ENCODE measurements around the gene VPS4A.

VPS4A gene

DNA sequence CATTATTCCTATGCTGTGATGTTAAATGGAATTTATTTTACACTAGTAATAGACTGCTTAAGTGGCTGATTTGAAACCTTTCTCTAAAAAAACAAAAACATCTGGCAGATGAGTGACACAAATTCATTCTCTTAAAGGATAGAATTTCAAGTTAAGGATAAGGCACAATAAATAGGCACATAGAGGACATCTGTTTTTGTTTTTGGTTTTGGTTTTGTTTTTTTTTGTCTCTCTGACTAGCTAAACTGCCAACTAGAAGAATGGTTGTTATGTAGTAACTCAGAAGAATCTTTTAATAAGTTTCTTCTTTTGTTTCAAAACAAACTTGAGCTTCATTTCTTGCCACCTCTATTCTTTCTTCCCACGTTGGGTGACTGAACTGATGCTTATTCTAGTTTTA, 5.1 kb upstream of the VPS4A start:
- no peak for DNase-seq (ENCODE audit: low read depth in 3 of 3, low spot score in 1 of 3)

DNA sequence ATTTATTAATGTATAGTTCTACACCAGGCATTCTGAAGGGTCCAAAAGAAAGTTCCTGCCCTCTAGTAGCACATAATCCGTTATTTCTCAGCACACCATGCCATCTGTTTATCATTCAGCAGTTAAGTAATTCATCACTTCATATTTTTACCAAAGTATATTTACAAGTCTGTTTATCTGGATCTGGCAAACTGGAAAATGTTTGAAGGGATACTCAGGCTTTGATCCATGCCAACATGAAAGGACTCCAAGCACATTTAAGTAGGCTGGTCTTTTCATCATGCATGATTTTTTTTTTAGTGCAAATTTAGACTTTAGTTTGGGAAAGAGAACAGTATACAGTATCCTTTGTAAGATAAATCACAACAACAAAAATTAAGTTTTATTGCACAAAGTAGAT, 4.1 kb upstream of the VPS4A start:
- DNase-seq (ENCODE audit: low read depth in 3 of 3, low spot score in 1 of 3), result no peak

DNA sequence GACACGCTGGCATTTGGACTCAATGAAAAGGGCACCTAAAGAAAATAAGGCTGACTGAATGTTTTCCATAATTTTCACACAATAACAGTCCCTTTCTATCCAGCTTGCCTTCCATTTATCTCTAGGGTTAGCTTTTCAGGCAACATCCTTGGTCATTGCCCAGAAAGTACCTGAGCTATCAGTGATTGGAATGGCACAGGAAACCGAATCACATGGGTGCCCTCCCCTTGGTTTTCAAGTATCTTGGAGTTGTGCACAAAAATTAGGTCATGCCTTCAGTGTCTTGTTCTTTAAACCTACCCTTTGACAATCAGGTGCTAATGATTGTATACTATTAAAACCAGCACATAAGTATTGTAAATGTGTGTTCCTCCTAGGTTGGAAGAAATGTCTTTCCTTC, 3.3 kb upstream of the VPS4A start:
- no peak for DNase-seq (ENCODE audit: low read depth in 3 of 3, low spot score in 1 of 3)

DNA sequence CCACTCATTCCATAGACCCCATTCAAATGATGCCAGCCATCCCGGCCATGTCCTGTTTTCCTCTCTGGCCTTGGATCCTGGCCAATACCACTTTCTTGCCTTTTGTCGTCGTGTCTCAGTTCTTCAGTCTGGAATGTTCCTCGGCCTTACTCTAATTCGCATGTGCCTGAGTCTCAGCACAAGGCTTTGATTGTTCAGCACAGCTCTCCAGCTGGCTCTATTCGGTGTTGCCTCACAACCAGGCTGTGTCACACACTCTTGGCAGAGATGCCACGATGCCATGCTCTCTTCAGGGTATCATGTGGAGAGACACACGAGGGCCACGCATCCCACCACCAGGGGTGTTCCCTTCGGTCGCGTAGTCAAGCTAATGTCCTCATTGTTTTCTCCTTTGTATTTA, 1.8 kb upstream of the VPS4A start:
- DNase-seq (ENCODE audit: low read depth in 3 of 3, low spot score in 1 of 3), result no peak

DNA sequence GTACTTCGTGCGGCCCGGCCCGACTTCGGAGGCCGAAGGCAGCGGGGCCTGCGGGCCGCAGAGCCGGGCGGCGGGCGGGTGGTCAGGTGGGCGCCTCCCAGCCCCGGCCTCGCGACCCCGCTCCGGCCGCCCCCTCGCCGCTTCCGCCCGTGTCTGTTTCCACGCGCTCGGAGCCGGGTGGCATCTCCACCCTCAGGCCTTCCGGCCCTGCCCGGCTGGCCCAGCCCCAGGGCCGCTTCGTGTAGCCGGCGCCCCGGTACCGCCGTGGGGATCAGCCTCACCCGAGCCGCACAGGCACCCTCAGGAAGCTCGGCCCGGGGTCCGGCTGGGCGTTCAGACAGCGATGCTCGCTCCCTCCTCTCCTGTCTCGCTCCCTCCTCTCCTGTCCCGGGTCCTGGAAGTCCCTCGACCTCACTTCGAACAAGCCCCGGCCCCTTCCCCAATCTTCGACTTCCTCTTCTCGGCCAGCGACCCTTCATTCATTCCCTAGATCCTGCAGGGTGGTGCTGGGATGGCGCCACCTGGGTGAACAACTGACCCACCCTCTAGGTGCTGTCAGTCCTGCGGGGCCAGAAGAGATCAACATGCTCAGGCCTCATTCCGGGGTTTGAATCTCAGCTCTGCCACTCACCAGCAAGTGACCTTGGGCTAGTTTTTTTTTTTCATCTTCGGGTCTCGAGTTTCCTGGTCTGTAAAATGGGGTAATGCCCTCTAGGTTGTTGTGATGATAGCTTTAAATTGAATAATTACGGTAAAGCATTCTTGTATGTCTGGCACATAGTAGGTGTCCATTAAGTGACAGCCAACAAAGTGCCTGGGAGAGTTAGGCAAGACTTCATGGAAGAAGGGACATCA, 610 bp downstream of the VPS4A start:
- DNase-seq (ENCODE audit: low read depth in 3 of 3, low spot score in 1 of 3), result peak in 1 of 3 donors; percentile 16

DNA sequence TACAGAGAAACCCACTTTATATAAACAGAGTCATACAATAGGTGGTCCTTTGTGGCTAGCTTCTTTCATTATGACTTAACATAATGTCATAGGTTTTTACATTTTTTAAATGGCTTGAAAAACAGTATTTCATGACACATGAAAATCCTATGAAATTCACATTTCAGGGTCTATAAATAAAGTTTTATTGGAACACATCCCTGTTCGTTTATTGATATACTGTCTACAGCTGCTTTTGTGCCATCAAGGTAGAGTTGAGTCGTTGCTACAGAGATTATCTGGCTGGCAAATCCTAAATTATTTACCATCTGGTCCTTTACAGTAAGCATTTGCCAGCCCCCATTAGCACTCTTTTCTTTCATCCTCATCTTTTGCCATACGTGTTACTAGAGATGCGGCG, 2.3 kb downstream of the VPS4A start:
- no peak for DNase-seq (ENCODE audit: low read depth in 3 of 3, low spot score in 1 of 3)

DNA sequence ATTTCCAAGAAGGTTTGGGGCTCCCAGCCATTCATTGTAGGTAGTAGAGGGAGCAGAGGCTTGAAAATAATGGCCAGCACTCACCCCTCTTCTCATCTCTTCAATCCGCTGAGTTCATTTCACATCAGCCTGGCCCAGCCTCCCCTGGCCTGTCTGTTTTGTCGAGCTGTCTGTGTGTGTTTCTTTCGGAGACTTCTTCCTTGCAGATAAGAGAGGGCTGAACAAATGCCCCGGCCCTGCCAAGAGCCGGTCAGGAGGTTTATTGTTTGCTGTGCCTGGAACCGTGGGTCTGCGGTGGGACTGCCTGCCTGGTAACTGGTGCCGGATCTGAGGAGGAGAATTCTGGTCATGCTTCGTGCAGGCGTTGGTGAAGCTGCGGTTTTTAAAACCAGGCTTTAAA, 3.4 kb downstream of the VPS4A start:
- no peak for DNase-seq (ENCODE audit: low read depth in 3 of 3, low spot score in 1 of 3)

DNA sequence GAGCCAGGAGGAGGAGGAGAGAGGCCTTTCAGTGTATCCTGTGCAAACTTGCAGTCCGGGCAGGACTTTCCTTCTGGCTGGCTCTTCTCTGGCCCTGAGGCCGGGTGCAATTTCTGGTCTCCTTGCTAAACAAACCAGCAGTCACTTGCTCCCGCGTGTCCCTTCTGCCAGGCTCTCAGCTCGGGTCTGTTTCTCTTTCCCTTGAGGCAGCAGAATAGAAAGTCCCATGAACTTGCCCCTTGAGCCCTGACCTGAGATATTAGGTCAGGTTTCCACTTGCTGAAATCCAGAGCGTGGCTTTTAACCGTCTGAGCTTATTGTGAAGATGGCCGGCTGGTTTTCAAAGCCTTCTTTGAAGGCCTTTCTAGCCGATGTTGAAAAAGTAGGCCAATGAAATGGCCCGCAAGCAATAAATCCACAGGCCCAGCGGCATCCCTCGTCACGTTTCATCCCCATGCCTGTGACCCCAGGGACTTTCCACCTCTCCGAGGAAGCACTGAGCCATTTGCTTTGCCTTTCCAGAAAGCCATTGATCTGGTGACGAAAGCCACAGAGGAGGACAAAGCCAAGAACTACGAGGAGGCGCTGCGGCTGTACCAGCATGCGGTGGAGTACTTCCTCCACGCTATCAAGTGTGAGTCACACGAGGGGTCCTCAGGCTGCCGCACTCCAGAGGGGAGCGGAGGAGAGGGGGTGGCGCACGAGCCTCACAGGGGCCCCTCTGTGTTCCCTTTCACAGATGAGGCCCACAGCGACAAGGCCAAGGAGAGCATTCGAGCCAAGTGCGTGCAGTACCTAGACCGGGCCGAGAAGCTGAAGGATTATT, 4.5 kb downstream of the VPS4A start:
- no peak for DNase-seq (ENCODE audit: low read depth in 3 of 3, low spot score in 1 of 3)

DNA sequence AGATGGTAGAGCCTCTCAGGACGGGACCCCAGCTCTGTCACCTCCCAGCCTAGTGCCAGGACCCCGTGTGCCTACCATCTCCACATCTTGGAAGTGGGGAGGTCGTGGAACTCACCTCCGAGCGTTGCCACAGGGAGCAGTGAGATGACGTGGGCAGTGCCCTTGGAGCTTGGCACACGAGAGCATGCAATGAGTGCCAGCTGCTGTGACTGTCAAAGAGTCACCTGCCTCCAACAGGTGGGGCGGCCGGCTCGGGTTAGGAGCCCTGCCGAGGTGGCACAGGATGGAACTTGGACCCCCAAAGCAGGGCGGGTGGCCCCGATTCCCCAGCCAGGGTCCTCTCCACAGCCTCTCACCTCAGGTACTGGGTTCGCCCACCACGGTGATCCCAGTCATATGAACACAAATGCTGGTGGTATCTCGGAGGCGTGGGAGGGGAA, 5.5 kb downstream of the VPS4A start:
- no peak for DNase-seq (ENCODE audit: low read depth in 3 of 3, low spot score in 1 of 3)

DNA sequence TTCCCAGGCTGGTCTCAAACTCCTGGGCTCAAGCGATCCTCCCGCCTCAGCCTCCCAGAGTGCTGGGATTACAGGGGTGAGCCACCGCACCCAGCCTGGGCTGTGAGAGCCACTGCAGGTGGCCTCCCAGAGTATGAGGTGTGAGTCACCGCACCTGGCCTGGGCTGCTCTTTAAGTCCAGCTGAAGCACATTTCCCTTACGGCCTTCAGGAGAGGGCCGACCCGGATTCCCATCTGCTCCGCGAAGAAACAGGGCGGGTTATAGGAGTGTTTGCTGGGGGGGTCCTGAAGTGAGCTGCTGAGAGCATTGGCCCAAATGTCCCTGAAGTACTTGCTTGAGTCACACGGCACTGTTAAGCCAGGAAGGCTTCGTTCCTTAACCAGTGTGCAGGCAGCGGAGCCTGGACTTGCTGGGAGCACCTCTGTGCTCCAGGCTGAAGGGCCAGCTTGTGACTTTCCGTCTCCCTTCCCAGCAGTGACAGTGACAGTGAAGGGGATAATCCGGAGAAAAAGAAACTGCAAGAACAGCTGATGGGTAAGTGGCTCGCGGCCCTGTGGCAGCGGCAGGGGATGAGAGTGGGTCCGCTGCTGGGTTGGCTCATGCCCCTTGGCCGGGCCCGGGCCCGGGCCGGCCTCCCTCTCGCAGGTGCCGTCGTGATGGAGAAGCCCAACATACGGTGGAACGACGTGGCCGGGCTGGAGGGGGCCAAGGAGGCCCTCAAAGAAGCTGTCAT, 7.2 kb downstream of the VPS4A start:
- DNase-seq (ENCODE audit: low read depth in 3 of 3, low spot score in 1 of 3), result no peak

DNA sequence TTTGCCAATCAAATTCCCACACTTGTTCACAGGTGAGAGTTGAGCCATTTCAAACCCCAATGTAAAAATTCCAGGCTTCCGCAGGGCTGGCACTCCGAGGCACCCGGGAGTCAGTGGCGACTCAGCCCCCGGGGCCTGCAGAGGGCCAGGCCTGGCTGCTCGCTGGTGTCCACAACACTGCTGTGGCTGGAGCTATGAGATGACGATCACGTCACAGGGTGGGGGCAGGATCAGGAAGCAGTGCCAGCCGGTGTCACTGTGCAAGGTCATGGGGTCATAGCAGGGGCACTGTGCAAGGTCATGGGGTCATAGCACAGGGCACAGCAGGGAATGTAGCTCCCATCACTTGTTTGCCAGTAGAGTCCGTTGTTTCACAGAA, 7.8 kb downstream of the VPS4A start:
- DNase-seq (ENCODE audit: low read depth in 3 of 3, low spot score in 1 of 3), result no peak

DNA sequence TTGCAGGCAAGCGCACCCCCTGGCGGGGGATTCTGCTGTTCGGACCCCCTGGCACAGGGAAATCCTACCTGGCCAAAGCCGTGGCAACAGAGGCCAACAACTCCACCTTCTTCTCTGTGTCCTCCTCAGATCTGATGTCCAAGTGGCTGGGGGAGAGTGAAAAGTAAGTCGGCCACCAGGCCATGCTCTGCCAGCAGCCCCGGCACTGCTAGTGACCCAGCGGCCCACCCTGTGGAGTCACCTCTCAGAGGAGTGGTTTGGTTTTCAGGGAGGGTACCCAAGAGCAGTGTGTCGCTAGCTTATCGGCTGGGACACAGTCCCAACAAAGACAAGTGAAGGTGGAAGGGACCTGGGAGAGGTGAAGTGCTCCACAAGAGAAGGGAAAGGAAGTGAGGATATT, 8.2 kb downstream of the VPS4A start:
- DNase-seq (ENCODE audit: low read depth in 3 of 3, low spot score in 1 of 3), result no peak

DNA sequence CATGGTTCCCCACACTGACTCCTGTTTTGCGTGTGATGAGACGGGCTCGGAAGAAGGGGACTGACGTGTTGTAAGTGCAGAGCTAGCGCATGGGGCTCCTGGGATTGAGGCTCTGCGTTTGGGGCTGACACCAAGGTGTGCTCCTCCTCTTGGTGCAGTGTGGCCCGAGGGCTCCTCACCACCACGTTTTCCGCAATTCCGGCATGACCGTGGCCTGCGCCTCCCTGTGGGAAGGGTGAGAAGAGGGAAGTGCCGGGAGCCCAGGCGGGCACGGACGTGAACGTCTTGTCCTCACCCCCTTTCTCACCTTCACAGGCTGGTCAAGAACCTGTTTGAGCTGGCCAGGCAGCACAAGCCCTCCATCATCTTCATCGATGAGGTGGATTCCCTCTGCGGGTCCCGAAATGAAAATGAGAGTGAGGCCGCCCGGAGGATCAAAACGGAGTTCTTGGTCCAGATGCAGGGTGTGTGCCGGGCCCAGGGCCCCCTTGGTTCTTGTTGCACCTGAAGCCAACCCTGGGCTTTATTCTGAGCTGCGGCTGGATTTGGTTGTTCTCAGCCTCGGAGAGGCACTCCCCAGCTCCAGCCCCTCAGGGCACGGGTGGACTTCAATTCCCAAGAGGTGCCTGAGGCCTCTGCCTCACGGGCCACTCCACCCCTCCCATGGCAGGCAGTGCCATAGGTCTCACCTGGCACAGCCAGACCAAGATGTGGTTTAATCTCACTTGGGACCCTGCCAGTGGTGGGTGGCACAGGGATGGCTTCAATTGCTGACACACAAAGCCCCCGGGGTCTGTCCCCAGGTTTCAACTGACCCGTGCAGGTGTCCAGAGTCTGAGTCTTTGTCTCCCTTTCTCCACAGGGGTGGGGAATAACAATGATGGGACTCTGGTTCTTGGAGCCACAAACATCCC, 8.9 kb downstream of the VPS4A start:
- DNase-seq (ENCODE audit: low read depth in 3 of 3, low spot score in 1 of 3), result no peak

DNA sequence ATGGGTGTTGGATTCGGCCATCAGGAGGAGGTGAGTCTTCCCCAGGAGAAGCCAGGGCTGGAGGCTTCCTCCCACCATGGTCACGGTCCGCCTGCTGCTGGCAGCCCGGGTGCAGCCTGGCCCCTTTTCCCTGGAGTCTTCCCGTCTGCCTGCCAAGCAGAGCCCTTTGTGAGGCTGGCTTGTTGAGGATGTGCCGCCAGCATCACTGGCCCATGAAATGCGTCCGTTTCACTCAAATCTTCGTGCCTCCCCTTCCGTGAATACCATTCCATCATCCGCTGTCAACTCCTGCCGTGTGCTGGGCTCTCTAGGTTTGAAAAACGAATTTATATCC, 9.6 kb downstream of the VPS4A start:
- DNase-seq (ENCODE audit: low read depth in 3 of 3, low spot score in 1 of 3), result no peak

DNA sequence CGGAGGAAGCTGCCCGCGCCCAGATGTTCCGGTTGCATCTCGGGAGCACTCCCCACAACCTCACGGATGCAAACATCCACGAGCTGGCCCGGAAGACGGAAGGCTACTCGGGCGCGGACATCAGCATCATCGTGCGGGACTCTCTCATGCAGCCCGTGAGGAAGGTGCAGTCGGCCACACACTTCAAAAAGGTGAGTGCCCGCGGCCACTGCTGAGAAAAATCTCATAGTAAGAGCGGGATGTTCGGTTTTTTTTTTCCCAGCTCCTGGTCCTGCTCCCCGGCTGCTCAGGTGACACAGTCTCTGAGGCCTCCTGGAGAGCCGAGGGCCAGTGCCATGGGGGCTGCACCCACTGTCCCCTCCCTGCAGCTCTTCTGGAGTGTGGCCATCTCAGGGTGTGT, 9.9 kb downstream of the VPS4A start:
- DNase-seq (ENCODE audit: low read depth in 3 of 3, low spot score in 1 of 3), result no peak

DNA sequence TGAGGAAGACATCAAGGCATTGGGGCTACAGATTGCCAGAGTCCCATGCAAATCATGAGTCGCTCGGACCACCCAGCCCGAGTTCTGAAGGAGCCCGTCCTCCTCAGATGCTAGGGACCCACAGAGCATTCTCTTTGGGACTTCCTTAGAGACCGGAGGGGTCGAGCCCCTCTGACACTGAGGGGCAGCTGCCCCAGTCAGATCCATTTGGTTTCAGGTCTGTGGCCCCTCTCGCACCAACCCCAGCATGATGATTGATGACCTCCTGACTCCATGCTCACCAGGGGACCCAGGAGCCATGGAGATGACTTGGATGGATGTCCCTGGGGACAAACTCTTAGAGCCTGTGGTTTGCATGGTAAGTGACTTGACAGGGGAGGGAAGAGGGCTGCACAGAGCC, 11.2 kb downstream of the VPS4A start:
- DNase-seq (ENCODE audit: low read depth in 3 of 3, low spot score in 1 of 3), result no peak

DNA sequence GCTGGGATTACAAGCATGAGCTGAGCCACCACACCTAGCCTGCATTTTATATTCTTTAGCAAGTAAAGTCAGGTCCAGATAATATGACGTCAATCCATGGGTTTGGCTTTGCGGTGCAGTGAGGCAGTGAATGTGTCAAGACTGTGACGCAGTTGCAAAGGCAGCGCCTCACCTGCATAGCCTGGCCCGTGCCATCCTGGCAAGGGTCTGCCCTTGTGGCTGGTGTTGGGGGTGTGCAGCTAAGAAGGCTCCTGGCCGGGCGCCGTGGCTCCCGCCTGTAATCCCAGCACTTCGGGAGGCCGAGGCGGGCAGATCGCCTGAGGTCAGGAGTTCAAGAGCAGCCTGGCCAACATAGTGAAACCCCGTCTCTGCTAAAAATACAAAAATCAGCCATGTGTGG, 12.3 kb downstream of the VPS4A start:
- no peak for DNase-seq (ENCODE audit: low read depth in 3 of 3, low spot score in 1 of 3)

DNA sequence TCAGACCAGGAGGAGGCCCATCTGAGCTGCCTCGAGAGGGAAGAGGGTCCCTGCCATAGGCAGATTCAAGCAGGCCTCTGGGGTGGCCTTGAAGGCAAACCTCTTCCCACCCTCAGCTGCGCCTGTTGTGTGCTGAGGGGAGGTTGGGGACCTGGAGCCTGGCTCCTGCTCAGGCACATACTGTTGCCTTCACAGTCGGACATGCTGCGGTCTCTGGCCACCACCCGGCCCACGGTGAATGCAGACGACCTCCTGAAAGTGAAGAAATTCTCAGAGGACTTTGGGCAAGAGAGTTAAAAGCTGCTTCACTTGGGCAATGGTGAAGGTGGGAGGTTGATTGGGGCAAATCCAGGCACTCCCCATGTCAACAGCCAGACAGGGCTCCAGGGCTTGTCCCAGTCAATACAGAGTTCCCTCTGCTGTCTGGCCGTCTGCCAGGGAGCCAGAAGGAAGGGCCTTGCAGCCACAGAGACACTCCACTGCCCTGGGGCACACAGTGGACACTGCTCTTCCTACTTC, 12.9 kb downstream of the VPS4A start:
- DNase-seq (ENCODE audit: low read depth in 3 of 3, low spot score in 1 of 3), result no peak

DNA sequence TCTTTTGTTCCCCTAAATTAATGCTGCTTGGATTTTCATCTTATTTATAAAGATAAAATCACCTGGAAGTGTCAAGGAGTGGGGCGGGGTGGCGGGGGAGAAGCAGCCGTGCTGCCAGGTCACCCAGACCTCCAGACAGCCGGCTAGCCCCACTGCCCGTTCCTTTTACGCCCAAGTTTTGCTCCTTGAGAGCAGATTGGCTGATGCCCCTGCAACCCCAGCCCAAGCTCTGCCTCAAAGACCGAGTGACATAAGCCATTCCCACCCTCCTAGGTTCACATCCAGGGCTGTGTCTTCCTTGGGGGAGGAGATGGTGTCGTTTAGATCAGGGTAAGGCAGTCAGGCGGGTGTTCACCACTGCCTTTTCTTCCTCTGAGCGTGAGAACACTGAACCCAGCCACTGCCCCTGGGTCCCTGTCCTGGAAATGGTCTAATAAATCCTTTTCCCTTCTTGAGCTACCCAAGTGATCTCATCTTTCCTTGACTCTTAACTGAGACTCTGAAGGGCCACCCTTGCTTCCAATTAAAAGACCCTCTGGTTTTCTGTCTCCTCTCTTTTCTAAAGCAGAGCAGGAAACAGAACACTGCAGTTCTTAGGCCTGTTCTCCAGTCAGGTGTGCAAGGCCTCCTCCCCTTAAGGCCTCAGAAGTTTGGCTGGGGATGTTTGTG, 13.6 kb downstream of the VPS4A start:
- no peak for DNase-seq (ENCODE audit: low read depth in 3 of 3, low spot score in 1 of 3)

DNA sequence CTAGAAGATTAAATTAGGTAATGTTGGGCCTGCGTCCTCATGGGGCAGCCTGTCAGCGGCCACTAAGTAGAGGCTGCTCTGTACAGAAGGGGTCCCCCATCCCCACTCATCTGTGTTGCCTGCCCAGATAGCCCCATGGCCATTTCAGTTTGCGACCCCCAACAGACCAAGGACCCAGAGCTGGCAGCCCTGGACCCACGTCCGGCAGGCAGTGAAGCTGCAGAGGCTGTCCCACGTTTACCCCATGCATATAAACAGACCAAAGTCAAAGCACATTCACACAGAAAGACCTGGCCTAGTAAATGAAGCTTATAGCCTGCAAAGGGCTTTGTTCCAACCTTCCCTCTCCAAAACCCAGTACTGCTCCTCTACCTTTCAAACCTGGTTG, 14.6 kb downstream of the VPS4A start:
- no peak for DNase-seq (ENCODE audit: low read depth in 3 of 3, low spot score in 1 of 3)

Measured in stimulated activated CD4-positive, alpha-beta T cell treated with anti-CD3 and anti-CD28 coated beads, TNF-alpha, amount 100 ng/mL, for 1 hour (primary cell).